Measurements from ENCODE around the gene TSPAN5. TPM values are rescaled to one million over a fixed set of nuclear protein-coding genes. Genes with fewer than 3 reads are reported as not detected.

TSPAN5 gene
- total RNA-seq, 2 donors from 2014 or later: 19.6 to 22.9 TPM

DNA sequence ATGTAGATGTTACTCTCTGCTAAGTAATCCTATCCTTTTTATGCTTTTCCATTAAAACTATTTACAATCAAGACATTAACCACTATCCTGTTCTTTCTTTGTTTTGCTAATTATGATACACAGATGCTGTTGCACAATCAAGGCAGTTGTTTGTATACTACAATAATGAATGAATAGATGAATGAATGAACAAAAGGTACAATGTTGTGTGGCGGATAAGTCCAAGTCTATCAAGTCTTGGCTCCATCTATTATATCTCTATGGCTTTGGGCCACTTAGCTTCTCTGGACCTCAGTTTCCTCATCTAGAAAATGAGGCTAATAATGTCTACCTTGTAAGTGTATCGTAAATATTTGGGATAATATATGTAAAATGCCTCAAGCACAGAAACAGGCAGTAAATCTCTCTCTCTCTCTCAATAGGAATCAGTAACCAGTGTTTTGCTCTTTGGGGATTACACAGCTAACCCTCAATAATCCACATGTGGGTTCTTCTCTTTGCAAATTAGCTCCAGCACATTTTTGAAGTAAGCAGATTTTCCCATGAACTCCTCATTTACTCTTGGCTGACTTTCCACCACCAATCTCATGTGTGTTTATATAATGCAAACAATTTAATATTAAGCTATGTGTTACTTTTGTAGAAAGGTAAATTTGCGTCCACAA lies 27.8 kb upstream of the TSPAN5 start:
- no peak for DNase-seq
- H3K27ac Mint-ChIP-seq: no peak overlapping the region
- no peak overlapping the region for H3K4me3 Mint-ChIP-seq
- peaks cover 2 to 4% of the 10 kb centered on the region in 2 donors for H3K36me3 Mint-ChIP-seq (ENCODE audit: insufficient read depth in 2 of 2)
- peaks cover 6% of the 10 kb centered on the region in 2 donors for H3K9me3 Mint-ChIP-seq
- peaks cover 43% of the 10 kb centered on the region for H3K4me1 Mint-ChIP-seq (ENCODE audit: low read depth)
- no peak for ATAC-seq (replicated peaks in 1 of 2)
- no peaks in the 10 kb centered on the region for H3K27me3 Mint-ChIP-seq (ENCODE audit: low read depth)

DNA sequence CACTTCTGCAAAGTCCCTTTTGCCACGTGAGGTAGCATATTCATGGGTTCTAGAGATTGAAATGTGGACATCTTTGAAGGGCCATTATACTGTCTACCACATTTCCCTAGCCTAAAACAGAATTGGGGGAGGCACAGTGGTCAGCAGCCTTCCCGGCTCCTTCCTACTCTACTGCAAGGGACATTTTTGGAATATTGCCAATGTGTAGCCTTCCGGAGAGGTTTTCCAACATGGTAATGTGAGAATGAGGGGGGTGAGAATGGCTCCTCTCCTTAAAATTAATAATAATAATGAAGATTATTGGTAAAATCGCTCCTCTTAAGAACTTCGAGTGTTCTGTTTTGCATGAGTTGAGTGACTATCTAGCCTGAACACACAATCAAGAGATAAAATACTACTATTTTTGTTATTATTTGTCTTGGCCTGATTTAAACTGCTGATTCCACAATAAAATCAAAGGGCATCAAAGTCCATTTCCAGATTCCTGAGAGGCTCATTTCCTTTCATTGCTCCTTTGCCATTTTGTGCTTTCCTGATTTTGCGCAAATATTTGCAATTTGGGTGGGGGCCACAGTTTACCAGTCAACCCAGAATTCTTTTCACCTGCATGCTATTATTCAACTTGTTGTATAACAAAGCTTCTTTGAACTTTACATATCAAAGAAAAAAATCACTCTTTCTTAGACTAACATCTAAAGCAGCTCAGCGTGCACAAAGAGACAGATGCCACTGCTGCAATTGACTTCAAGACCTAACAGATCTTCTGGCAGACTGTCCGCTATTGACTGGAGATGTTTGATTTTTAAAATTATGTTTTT lies 27.0 kb upstream of the TSPAN5 start:
- Mint-ChIP-seq H3K4me3 (no peak overlapping the region), H3K27me3 (ENCODE audit: low read depth) (no peaks in the 10 kb centered on the region), H3K4me1 (ENCODE audit: low read depth) (peaks cover 43% of the 10 kb centered on the region), H3K27ac (no peak overlapping the region), H3K36me3 (ENCODE audit: insufficient read depth in 2 of 2) (peaks cover 0 to 1% of the 10 kb centered on the region in 2 donors), H3K9me3 (peaks cover 1 to 2% of the 10 kb centered on the region in 2 donors)
- DNase-seq (no peak), ATAC-seq (replicated peaks in 1 of 2) (no peak)

- ATAC-seq (replicated peaks in 1 of 2): no peak
- H3K36me3 Mint-ChIP-seq (ENCODE audit: insufficient read depth in 2 of 2): peaks cover 0 to 1% of the 10 kb centered on the region in 2 donors
Measured at GRCh38 chr4:98682719-98683118, 24.3 kb upstream of the TSPAN5 start.

DNA sequence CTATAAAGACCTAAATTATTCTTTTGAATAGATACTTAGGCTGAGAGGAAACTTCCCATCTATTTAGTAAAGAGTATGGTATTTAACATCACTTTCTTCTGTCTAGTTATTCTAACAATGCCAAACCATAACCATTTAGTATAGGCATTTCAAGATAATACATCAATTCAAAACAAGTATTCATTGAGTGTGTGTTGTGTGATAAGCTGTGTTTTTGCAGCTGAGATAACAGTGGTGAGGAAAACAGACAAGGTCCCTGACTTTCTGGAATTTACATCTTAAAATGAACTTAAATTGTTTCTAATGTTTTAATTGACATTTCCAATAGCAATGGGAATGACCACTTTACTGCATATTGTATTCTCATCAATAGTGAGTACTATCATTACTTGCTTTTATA lies 22.4 kb upstream of the TSPAN5 start:
- Mint-ChIP-seq H3K27me3 (ENCODE audit: low read depth) (no peaks in the 10 kb centered on the region), H3K36me3 (ENCODE audit: insufficient read depth in 2 of 2) (no peaks in the 10 kb centered on the region), H3K4me1 (ENCODE audit: low read depth) (peaks cover 4% of the 10 kb centered on the region), H3K4me3 (no peak overlapping the region), H3K27ac (no peak overlapping the region), H3K9me3 (no peaks in the 10 kb centered on the region)
- DNase-seq (no peak), ATAC-seq (replicated peaks in 1 of 2) (no peak)

More at GRCh38 chr4:98682719-98683118, 24.3 kb upstream of the TSPAN5 start:
- H3K4me1 Mint-ChIP-seq (ENCODE audit: low read depth): peaks cover 20% of the 10 kb centered on the region
- no peak overlapping the region for H3K4me3 Mint-ChIP-seq
- no peaks in the 10 kb centered on the region for H3K27me3 Mint-ChIP-seq (ENCODE audit: low read depth)
- DNase-seq: no peak
- no peak overlapping the region for H3K27ac Mint-ChIP-seq
- no peaks in the 10 kb centered on the region for H3K9me3 Mint-ChIP-seq

- Mint-ChIP-seq H3K27ac (no peak overlapping the region), H3K9me3 (no peaks in the 10 kb centered on the region)
Measured at GRCh38 chr4:98679738-98680137, 21.3 kb upstream of the TSPAN5 start.

GRCh38 chr4:98677799-98678198 lies 19.4 kb upstream of the TSPAN5 start:
- DNase-seq: no peak
- H3K9me3 Mint-ChIP-seq: peaks cover 0 to 5% of the 10 kb centered on the region in 2 donors
- peaks cover 8% of the 10 kb centered on the region for H3K4me1 Mint-ChIP-seq (ENCODE audit: low read depth)
- H3K36me3 Mint-ChIP-seq (ENCODE audit: insufficient read depth in 2 of 2): no peaks in the 10 kb centered on the region
- no peak overlapping the region for H3K4me3 Mint-ChIP-seq
- no peaks in the 10 kb centered on the region for H3K27me3 Mint-ChIP-seq (ENCODE audit: low read depth)
- no peak overlapping the region for H3K27ac Mint-ChIP-seq
- no peak for ATAC-seq (replicated peaks in 1 of 2)

More at GRCh38 chr4:98679738-98680137, 21.3 kb upstream of the TSPAN5 start:
- Mint-ChIP-seq H3K4me3 (no peak overlapping the region), H3K4me1 (ENCODE audit: low read depth) (no peaks in the 10 kb centered on the region), H3K27me3 (ENCODE audit: low read depth) (no peaks in the 10 kb centered on the region), H3K36me3 (ENCODE audit: insufficient read depth in 2 of 2) (no peaks in the 10 kb centered on the region)
- DNase-seq (no peak), ATAC-seq (replicated peaks in 1 of 2) (no peak)

DNA sequence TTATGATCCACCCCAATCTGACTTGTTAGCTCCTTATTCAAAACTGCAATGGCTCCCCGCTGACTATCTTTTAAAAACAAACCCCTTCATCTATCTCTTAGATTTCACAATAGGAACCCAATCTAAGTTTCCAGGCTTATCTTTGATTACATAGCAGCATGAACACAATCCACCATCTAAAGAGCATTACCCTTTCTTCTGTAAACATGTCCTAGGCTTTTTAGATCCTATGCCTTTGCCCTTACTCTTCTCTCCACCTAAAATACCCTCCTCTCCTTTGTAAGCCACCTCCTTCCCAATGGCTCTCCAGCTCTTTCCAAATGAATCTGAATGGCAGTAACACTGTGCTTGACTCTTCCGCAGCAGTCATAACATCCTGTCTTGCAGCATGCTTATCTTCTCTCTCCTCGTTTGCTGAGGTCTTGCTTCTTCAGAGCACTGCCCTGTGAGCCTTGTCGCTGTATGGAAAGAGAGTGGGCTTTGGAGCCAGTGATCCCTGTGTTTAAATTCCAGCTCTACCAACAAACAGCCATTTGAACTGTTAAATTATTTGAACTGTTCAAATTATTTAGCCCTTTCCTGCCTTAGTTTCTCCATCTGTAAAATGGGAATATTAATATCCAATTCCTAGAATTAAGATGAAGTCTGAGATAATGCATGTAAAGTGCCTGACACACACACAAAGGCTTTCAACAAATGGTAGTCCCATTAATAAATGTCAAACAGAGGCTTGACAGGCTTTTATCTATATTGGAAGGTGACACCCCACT lies 16.2 kb upstream of the TSPAN5 start:
- no peak for DNase-seq
- Mint-ChIP-seq H3K27ac (no peak overlapping the region), H3K4me3 (no peak overlapping the region), H3K27me3 (ENCODE audit: low read depth) (peaks cover 9% of the 10 kb centered on the region), H3K9me3 (peaks cover 0 to 5% of the 10 kb centered on the region in 2 donors), H3K36me3 (ENCODE audit: insufficient read depth in 2 of 2) (no peaks in the 10 kb centered on the region), H3K4me1 (ENCODE audit: low read depth) (peaks cover 27% of the 10 kb centered on the region)
- no peak for ATAC-seq (replicated peaks in 1 of 2)

DNA sequence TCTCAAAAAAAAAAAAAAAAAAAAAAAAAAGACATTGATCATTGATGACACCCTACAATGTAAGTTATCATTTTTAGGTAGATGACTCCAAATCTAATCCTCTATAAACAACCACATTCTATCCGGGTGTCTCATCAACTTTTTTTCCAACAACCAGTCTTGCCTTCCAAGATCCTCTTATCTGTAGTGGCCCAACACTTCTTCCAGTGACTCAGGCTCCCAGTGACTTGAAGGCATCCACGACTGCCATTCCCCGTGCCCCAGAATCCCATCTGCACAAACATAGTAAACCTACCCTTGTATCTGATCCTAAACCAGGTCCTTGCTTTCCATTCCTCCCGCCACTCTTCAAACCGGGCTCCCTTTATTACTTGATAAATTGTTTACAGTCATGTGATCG lies 15.6 kb upstream of the TSPAN5 start:
- H3K4me3 Mint-ChIP-seq: no peak overlapping the region
- H3K36me3 Mint-ChIP-seq (ENCODE audit: insufficient read depth in 2 of 2): no peaks in the 10 kb centered on the region
- ATAC-seq (replicated peaks in 1 of 2): no peak

GRCh38 chr4:98673288-98673644 lies 14.9 kb upstream of the TSPAN5 start:
- no peak for DNase-seq
- peak; percentile 62 for ATAC-seq (replicated peaks in 1 of 2)
- H3K36me3 Mint-ChIP-seq (ENCODE audit: insufficient read depth in 2 of 2): no peaks in the 10 kb centered on the region
- peaks cover 0 to 5% of the 10 kb centered on the region in 2 donors for H3K9me3 Mint-ChIP-seq
- H3K27me3 Mint-ChIP-seq (ENCODE audit: low read depth): peaks cover 9% of the 10 kb centered on the region
- peak overlapping the region; percentile 42 to 68 for H3K4me3 Mint-ChIP-seq
- no peak overlapping the region for H3K27ac Mint-ChIP-seq
- peaks cover 27% of the 10 kb centered on the region for H3K4me1 Mint-ChIP-seq (ENCODE audit: low read depth)

More for the DNA sequence above, 15.6 kb upstream of the TSPAN5 start:
- Mint-ChIP-seq H3K9me3 (peaks cover 0 to 5% of the 10 kb centered on the region in 2 donors), H3K4me1 (ENCODE audit: low read depth) (peaks cover 27% of the 10 kb centered on the region), H3K27me3 (ENCODE audit: low read depth) (peaks cover 9% of the 10 kb centered on the region), H3K27ac (no peak overlapping the region)
- no peak for DNase-seq

DNA sequence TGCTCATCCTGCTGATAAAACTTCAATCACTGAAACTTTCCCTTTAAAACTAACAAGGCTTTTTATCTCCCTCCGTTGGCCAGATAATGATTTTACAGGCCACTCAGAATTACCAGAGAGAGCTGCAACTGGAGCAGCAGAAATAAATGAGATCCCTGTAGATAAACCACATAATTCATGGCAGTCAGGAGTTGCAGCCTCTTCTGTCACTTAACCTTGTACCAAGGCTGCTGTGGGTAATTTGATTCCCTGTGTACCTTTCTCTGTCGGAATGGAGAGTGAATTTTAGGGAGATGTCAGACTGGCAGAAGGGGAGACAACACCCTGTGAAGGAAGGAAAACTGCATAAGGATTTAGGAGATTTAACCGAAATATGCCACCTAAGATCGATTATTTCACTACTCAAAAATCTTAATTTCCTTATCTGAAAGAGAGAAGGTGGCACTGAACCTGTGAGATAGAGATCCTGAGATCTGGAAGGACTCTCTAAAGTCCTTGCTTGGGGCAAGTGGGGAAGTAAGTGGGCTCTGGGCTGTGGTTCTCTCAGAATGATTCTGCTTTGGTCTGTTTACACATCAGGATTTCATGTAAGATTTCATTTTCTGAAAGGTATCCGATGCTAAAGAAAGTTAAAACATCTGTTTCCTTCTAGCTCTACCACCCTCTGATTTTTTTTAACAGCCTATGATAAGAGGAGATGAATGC lies 14.3 kb upstream of the TSPAN5 start:
- no peaks in the 10 kb centered on the region for H3K36me3 Mint-ChIP-seq (ENCODE audit: insufficient read depth in 2 of 2)
- ATAC-seq (replicated peaks in 1 of 2): peak; percentile 25 to 39
- peaks cover 0 to 5% of the 10 kb centered on the region in 2 donors for H3K9me3 Mint-ChIP-seq
- peak overlapping the region; percentile 20 for H3K27ac Mint-ChIP-seq
- H3K4me1 Mint-ChIP-seq (ENCODE audit: low read depth): peaks cover 27% of the 10 kb centered on the region
- DNase-seq: no peak
- H3K4me3 Mint-ChIP-seq: peak overlapping the region; percentile 42 to 68
- peaks cover 9% of the 10 kb centered on the region for H3K27me3 Mint-ChIP-seq (ENCODE audit: low read depth)

GRCh38 chr4:98671131-98671530 lies 12.7 kb upstream of the TSPAN5 start:
- no peak overlapping the region for H3K4me3 Mint-ChIP-seq
- no peak for ATAC-seq (replicated peaks in 1 of 2)
- peaks cover 0 to 5% of the 10 kb centered on the region in 2 donors for H3K9me3 Mint-ChIP-seq
- no peaks in the 10 kb centered on the region for H3K36me3 Mint-ChIP-seq (ENCODE audit: insufficient read depth in 2 of 2)
- no peak overlapping the region for H3K27ac Mint-ChIP-seq
- H3K27me3 Mint-ChIP-seq (ENCODE audit: low read depth): peaks cover 9% of the 10 kb centered on the region
- H3K4me1 Mint-ChIP-seq (ENCODE audit: low read depth): peaks cover 27% of the 10 kb centered on the region
- no peak for DNase-seq

GRCh38 chr4:98670186-98670585 lies 11.8 kb upstream of the TSPAN5 start:
- Mint-ChIP-seq H3K27me3 (ENCODE audit: low read depth) (peaks cover 9% of the 10 kb centered on the region), H3K27ac (no peak overlapping the region), H3K4me3 (no peak overlapping the region), H3K9me3 (peaks cover under 1 to 5% of the 10 kb centered on the region in 2 donors), H3K36me3 (ENCODE audit: insufficient read depth in 2 of 2) (peaks cover under 1 to 2% of the 10 kb centered on the region in 2 donors), H3K4me1 (ENCODE audit: low read depth) (peaks cover 27% of the 10 kb centered on the region)
- peak; percentile 50 to 73 for ATAC-seq (replicated peaks in 1 of 2)
- DNase-seq: no peak

Measured in activated T-cell treated with anti-CD3 and anti-CD28 coated beads, Interleukin-2, amount 50 U/mL, for 72 hours (primary cell).